Measurements from ENCODE around the gene AHR. TPM values are rescaled to one million over a fixed set of nuclear protein-coding genes. Genes with fewer than 3 reads are reported as not detected.
"Not testable (repeated sequence)": the region's sequence is repeated elsewhere in the genome, so short reads cannot be mapped to it uniquely, and the experiment has no call there.

The AHR gene
- total RNA-seq, 1 experiment from 2014 or later = 61.3 TPM

- intact Hi-C loops (cut with micrococcal nuclease; ENCODE audit: unreplicated experiment) = no loop called here
- H3K9me2 ChIP-seq (ENCODE audit: insufficient read depth) = no peaks in the 10 kb centered on the region; the same call in 1 of the 2 replicates
- peaks cover 17% of the 10 kb centered on the region for H3F3A ChIP-seq (ENCODE audit: insufficient read depth, low read depth)
- H3K79me2 ChIP-seq (ENCODE audit: low read depth) = no peaks in the 10 kb centered on the region
- ChIA-PET POLR2A (ENCODE audit: unreplicated experiment) (no interaction called here), CTCF (interaction anchor here (0.6 kb wide), 1 partner anchor 67 kb away, joined by 3 read pairs; no protein-coding TSS in a partner anchor)
- H3K36me3 ChIP-seq (ENCODE audit: low read depth) = no peaks in the 10 kb centered on the region
- BruUV-seq (replicated peaks) = no TSS peak
- no peaks in the 10 kb centered on the region for H3K27me3 ChIP-seq (ENCODE audit: insufficient read depth, low read depth)
- no peaks in the 10 kb centered on the region for H4K20me1 ChIP-seq (ENCODE audit: insufficient read depth)
- no peak overlapping the region for H3K4me3 ChIP-seq
- TF ChIP-seq EZH2 (IDR thresholded peaks at IDR 0.05; ENCODE audit: low read depth) = no peak
- TF ChIP-seq, protein P1, sequence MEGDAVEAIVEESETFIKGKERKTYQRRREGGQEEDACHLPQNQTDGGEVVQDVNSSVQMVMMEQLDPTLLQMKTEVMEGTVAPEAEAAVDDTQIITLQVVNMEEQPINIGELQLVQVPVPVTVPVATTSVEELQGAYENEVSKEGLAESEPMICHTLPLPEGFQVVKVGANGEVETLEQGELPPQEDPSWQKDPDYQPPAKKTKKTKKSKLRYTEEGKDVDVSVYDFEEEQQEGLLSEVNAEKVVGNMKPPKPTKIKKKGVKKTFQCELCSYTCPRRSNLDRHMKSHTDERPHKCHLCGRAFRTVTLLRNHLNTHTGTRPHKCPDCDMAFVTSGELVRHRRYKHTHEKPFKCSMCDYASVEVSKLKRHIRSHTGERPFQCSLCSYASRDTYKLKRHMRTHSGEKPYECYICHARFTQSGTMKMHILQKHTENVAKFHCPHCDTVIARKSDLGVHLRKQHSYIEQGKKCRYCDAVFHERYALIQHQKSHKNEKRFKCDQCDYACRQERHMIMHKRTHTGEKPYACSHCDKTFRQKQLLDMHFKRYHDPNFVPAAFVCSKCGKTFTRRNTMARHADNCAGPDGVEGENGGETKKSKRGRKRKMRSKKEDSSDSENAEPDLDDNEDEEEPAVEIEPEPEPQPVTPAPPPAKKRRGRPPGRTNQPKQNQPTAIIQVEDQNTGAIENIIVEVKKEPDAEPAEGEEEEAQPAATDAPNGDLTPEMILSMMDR (conservative IDR thresholded peaks at IDR 0.05) = no peak
- DNase-seq = no peak
- no peak overlapping the region for H3K4me2 ChIP-seq
- H2AFZ ChIP-seq = no peak overlapping the region
- H3K27ac ChIP-seq = no peak overlapping the region
- peaks cover 19% of the 10 kb centered on the region for H3K4me1 ChIP-seq (replicated peaks; ENCODE audit: insufficient read depth)
- H3K9me3 ChIP-seq (ENCODE audit: insufficient read depth, low read depth) = peaks cover 8% of the 10 kb centered on the region; the same call in 1 of the 2 replicates
Observed at GRCh38 chr7:17376595-17376994, 78.1 kb downstream of the AHR start.

- POLR2A ChIA-PET (ENCODE audit: unreplicated experiment) = no interaction called here
- DNase-seq = peak in 1 of 2 experiments; percentile 30
Observed at GRCh38 chr7:17380736-17381662, 82.5 kb downstream of the AHR start.

GRCh38 chr7:17382408-17383354, 84.2 kb downstream of the AHR start:
- H3K9me2 ChIP-seq (ENCODE audit: insufficient read depth); H2AFZ ChIP-seq; H3K4me1 ChIP-seq (replicated peaks; ENCODE audit: insufficient read depth); H3K27me3 ChIP-seq (ENCODE audit: insufficient read depth, low read depth); BruUV-seq (replicated peaks); H3K9me3 ChIP-seq (ENCODE audit: insufficient read depth, low read depth); H3F3A ChIP-seq (ENCODE audit: insufficient read depth, low read depth); POLR2A ChIA-PET (ENCODE audit: unreplicated experiment); CTCF ChIA-PET; H3K36me3 ChIP-seq (ENCODE audit: low read depth); H3K4me3 ChIP-seq; H3K27ac ChIP-seq; H3K79me2 ChIP-seq (ENCODE audit: low read depth); H4K20me1 ChIP-seq (ENCODE audit: insufficient read depth); intact Hi-C loops (cut with micrococcal nuclease; ENCODE audit: unreplicated experiment); H3K4me2 ChIP-seq: not testable (repeated sequence)
- peak in 1 of 2 experiments; percentile 15 for DNase-seq

More at GRCh38 chr7:17380736-17381662, 82.5 kb downstream of the AHR start:
- Histone ChIP-seq H3K4me3 (no peak overlapping the region), H3K9me3 (ENCODE audit: insufficient read depth, low read depth) (peaks cover 10% of the 10 kb centered on the region; the same call in 1 of the 2 replicates), H3K4me2 (no peak overlapping the region), H3K27me3 (ENCODE audit: insufficient read depth, low read depth) (no peaks in the 10 kb centered on the region), H2AFZ (no peak overlapping the region), H3K4me1 (replicated peaks; ENCODE audit: insufficient read depth) (peaks cover 10% of the 10 kb centered on the region), H3K27ac (no peak overlapping the region), H3F3A (ENCODE audit: insufficient read depth, low read depth) (no peaks in the 10 kb centered on the region; the same call in 1 of the 2 replicates), H3K79me2 (ENCODE audit: low read depth) (no peaks in the 10 kb centered on the region), H3K9me2 (ENCODE audit: insufficient read depth) (no peaks in the 10 kb centered on the region; the same call in 1 of the 2 replicates), H3K36me3 (ENCODE audit: low read depth) (no peaks in the 10 kb centered on the region), H4K20me1 (ENCODE audit: insufficient read depth) (no peaks in the 10 kb centered on the region)
- TF ChIP-seq, protein P1 (conservative IDR thresholded peaks at IDR 0.05) = no peak
- no peak for TF ChIP-seq EZH2 (IDR thresholded peaks at IDR 0.05; ENCODE audit: low read depth)
- intact Hi-C loops (cut with micrococcal nuclease; ENCODE audit: unreplicated experiment) = no loop called here
- no TSS peak for BruUV-seq (replicated peaks)
- CTCF ChIA-PET = no interaction called here
